HepG2 (cell line): ENCODE results near the gene CLDN9. TPM values are rescaled to one million over a fixed set of nuclear protein-coding genes. Genes with fewer than 3 reads are reported as not detected.

ENCODE experiments used
- CC2D1A ChIP-seq: sonication (generic); formaldehyde crosslinking; IDR thresholded peaks from 2 replicates; pipeline ENCODE4 v1.8.1; 2023; ENCODE audit warnings: mild to moderate bottlenecking, missing genetic modification reagents
- CEBPG ChIP-seq: IDR thresholded peaks from 2 replicates; pipeline ENCODE4 v1.6.1; 2016
- CHD4 ChIP-seq: fragments of 200-600 bp; sonication (generic); IDR thresholded peaks from 2 replicates; pipeline ENCODE4 v1.7.0; 2017; ENCODE audit warnings: mild to moderate bottlenecking, low read length, borderline replicate concordance
- DNMT3B ChIP-seq: conservative IDR thresholded peaks from 2 replicates; pipeline ENCODE4 v1.6.1; 2016; ENCODE audit warnings: missing biosample characterization, control low read depth
- DR1 ChIP-seq: sonication (generic); formaldehyde crosslinking; IDR thresholded peaks from 2 replicates; pipeline ENCODE4 v1.8.0; 2021; ENCODE audit warnings: mild to moderate bottlenecking, missing genetic modification reagents, inconsistent platforms
- EED ChIP-seq: sonication (generic); formaldehyde crosslinking; IDR thresholded peaks from 2 replicates; pipeline ENCODE4 v1.5.0; 2020; ENCODE audit warnings: mild to moderate bottlenecking, missing genetic modification reagents
- HNRNPLL ChIP-seq: fragments of 200-400 bp; formaldehyde crosslinking; IDR thresholded peaks from 2 replicates; pipeline ENCODE4 v1.6.1; 2017; ENCODE audit warnings: mild to moderate bottlenecking, low read depth, low read length; ENCODE audit not compliant: poor library complexity, severe bottlenecking
- HOXA7 ChIP-seq: sonication (generic); formaldehyde crosslinking; IDR thresholded peaks from 2 replicates; pipeline ENCODE4 v1.8.1; 2022; ENCODE audit warnings: mild to moderate bottlenecking, missing genetic modification reagents, moderate library complexity
- MED13 ChIP-seq: sonication (generic); formaldehyde crosslinking; IDR thresholded peaks from 2 replicates; pipeline ENCODE4 v1.5.0; 2020; ENCODE audit warnings: missing genetic modification reagents
- MEF2D ChIP-seq: sonication (generic); formaldehyde crosslinking; IDR thresholded peaks from 2 replicates; pipeline ENCODE4 v1.5.1; 2020; ENCODE audit warnings: mild to moderate bottlenecking, missing genetic modification reagents
- SATB2 ChIP-seq: sonication (generic); formaldehyde crosslinking; IDR thresholded peaks from 2 replicates; pipeline ENCODE4 v1.5.0; 2020; ENCODE audit warnings: missing genetic modification reagents
- ZBTB1 ChIP-seq: sonication (generic); formaldehyde crosslinking; IDR thresholded peaks from 2 replicates; pipeline ENCODE4 v1.4.0; 2020; ENCODE audit warnings: missing genetic modification reagents, borderline replicate concordance
- ZFP62 ChIP-seq: sonication (generic); formaldehyde crosslinking; IDR thresholded peaks from 2 replicates; pipeline ENCODE4 v1.4.0; 2020; ENCODE audit warnings: missing genetic modification reagents
- ZMAT3 ChIP-seq: sonication (generic); formaldehyde crosslinking; conservative IDR thresholded peaks from 2 replicates; pipeline ENCODE4 v1.7.0; 2021; ENCODE audit warnings: missing genetic modification reagents
- ZNF343 ChIP-seq: sonication (generic); formaldehyde crosslinking; IDR thresholded peaks from 2 replicates; pipeline ENCODE4 v1.4.0; 2020; ENCODE audit warnings: mild to moderate bottlenecking, missing genetic modification reagents
- ZNF552 ChIP-seq: sonication (generic); formaldehyde crosslinking; IDR thresholded peaks from 2 replicates; pipeline ENCODE4 v1.9.0; 2022; ENCODE audit warnings: missing genetic modification reagents, mild to moderate bottlenecking, borderline replicate concordance
- ZNF589 ChIP-seq: sonication (generic); formaldehyde crosslinking; conservative IDR thresholded peaks from 2 replicates; pipeline ENCODE4 v1.8.0; 2022; ENCODE audit warnings: mild to moderate bottlenecking, moderate library complexity, missing genetic modification reagents
- ZNF652 ChIP-seq: IDR thresholded peaks from 2 replicates; pipeline ENCODE4 v1.6.1; 2016; ENCODE audit warnings: low read depth, borderline replicate concordance
- polyA plus RNA-seq, 8 experiments: library from polyadenylated mRNA; depleted of rRNA in 3 of 8; stranded (reverse) in 7 of 8; unstranded in 1 of 8; fragments of >200 nt; fragmentation: Illumina TruSeq in 4 of 8; extraction: Trizol in 4 of 8; gene quantifications; 2 replicates each; pipeline versions ENCODE4 v1.2.1 to v1.2.3, GENCODE V29; 2011 to 2016; ENCODE audit warnings: low read depth in 4 of 8, missing spikeins in 1 of 8, mixed read lengths in 1 of 8; ENCODE audit not compliant: insufficient read depth in 1 of 8
- total RNA-seq, 5 experiments: library from RNA; depleted of rRNA; stranded (reverse); fragments of >200 nt; fragmentation: Illumina TruSeq; extraction: Trizol; gene quantifications; 2 replicates each; pipeline ENCODE4 v1.2.3, GENCODE V29; 2016; ENCODE audit warnings: low read depth in 1 of 5
- TF ChIP-seq, protein P1 (sequence below): conservative IDR thresholded peaks from 2 replicates; pipeline ENCODE4 v1.6.1; 2018; ENCODE audit warnings: missing genetic modification reagents
- TF ChIP-seq, protein P2 (sequence below): IDR thresholded peaks from 2 replicates; pipeline ENCODE4 v1.6.1; 2018; ENCODE audit warnings: missing genetic modification reagents, mild to moderate bottlenecking, missing compliant biosample characterization
- TF ChIP-seq, protein P3 (sequence below): sonication (generic); formaldehyde crosslinking; IDR thresholded peaks from 2 replicates; pipeline ENCODE4 v1.8.0; 2022; ENCODE audit warnings: mild to moderate bottlenecking, missing genetic modification reagents, moderate library complexity
- TF ChIP-seq, protein P4 (sequence below): sonication (generic); formaldehyde crosslinking; IDR thresholded peaks from 2 replicates; pipeline ENCODE4 v1.8.0; 2022; ENCODE audit warnings: mild to moderate bottlenecking, missing genetic modification reagents
- TF ChIP-seq, protein P5 (sequence below): IDR thresholded peaks from 2 replicates; pipeline ENCODE4 v1.6.1; 2016; ENCODE audit warnings: mild to moderate bottlenecking
- TF ChIP-seq, protein P6 (sequence below): IDR thresholded peaks from 2 replicates; pipeline ENCODE4 v1.6.1; 2016; ENCODE audit warnings: missing genetic modification reagents, missing compliant biosample characterization

Gene CLDN9
- total and polyA plus RNA-seq, 2 of the 13 experiments (the other 11 are each of a cell fraction or from before 2014, with no cell fraction given), result 0.15 to 0.26 TPM

DNA sequence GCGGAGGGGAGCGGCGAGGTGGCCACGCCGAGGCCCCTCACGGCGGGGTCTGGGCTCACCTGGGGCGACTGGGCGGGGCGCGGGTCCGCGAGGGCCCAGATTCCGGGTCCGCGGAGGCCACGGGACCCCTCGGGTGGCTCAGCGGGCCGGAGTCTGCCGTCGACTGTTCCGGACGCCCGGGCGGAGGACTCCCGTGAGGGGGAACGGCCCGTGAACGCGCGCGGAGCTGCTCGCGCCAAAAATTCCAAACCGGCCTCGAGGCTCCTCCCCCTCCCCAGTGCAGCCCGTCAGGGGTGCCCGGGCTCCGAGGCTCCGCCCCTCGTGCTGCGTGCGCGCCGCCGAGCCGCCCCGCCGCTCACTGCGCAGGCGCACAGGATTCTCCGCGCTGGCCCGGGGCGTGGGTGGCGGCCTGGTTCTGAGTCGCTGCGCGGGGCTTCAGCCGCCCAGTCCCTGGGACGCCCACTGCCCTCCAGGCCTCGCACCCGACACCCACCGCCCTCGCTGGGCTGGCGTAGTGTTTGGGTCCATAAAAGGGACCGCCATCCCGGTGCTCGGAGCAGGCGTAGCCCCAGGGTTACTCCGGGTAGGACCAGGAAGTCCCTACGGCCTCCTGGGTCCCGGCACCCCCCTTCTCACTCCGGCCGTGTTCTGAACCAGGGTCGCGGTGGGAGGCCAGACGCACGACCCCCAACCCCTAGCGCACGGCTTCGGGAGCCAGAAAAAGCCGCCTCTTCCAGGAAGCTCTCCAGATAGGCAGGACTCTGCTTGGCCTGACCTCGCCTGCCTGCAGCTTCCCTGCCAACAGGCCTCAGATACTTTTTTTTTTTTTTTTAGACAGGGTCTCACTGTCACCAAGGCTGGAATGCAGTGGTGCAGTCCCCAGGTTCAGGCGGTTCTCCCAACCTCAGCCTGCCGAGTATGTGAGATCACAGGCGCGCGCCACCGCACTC lies 32.2 kb upstream of the CLDN9 start, which contains the start of gene PKMYT1 (continued):
- TF ChIP-seq, protein P1, sequence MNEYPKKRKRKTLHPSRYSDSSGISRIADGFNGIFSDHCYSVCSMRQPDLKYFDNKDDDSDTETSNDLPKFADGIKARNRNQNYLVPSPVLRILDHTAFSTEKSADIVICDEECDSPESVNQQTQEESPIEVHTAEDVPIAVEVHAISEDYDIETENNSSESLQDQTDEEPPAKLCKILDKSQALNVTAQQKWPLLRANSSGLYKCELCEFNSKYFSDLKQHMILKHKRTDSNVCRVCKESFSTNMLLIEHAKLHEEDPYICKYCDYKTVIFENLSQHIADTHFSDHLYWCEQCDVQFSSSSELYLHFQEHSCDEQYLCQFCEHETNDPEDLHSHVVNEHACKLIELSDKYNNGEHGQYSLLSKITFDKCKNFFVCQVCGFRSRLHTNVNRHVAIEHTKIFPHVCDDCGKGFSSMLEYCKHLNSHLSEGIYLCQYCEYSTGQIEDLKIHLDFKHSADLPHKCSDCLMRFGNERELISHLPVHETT (CRISPR knock-in tag), result no peak
- TF ChIP-seq, protein P2, sequence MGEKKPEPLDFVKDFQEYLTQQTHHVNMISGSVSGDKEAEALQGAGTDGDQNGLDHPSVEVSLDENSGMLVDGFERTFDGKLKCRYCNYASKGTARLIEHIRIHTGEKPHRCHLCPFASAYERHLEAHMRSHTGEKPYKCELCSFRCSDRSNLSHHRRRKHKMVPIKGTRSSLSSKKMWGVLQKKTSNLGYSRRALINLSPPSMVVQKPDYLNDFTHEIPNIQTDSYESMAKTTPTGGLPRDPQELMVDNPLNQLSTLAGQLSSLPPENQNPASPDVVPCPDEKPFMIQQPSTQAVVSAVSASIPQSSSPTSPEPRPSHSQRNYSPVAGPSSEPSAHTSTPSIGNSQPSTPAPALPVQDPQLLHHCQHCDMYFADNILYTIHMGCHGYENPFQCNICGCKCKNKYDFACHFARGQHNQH (CRISPR knock-in tag), result no peak
- TF ChIP-seq ZNF552 (CRISPR knock-in tag), result no peak
- no peak for TF ChIP-seq CEBPG (CRISPR knock-in tag)
- TF ChIP-seq, protein P3, sequence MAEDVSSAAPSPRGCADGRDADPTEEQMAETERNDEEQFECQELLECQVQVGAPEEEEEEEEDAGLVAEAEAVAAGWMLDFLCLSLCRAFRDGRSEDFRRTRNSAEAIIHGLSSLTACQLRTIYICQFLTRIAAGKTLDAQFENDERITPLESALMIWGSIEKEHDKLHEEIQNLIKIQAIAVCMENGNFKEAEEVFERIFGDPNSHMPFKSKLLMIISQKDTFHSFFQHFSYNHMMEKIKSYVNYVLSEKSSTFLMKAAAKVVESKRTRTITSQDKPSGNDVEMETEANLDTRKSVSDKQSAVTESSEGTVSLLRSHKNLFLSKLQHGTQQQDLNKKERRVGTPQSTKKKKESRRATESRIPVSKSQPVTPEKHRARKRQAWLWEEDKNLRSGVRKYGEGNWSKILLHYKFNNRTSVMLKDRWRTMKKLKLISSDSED (CRISPR knock-in tag), result no peak
- peak; percentile 34 for TF ChIP-seq HNRNPLL
- peak; percentile 85 for TF ChIP-seq ZNF343 (CRISPR knock-in tag)
- no peak for TF ChIP-seq HOXA7
- no peak for TF ChIP-seq MEF2D (CRISPR knock-in tag)
- no peak for TF ChIP-seq ZNF652
- TF ChIP-seq ZFP62 (CRISPR knock-in tag), result no peak
- TF ChIP-seq, protein P4, sequence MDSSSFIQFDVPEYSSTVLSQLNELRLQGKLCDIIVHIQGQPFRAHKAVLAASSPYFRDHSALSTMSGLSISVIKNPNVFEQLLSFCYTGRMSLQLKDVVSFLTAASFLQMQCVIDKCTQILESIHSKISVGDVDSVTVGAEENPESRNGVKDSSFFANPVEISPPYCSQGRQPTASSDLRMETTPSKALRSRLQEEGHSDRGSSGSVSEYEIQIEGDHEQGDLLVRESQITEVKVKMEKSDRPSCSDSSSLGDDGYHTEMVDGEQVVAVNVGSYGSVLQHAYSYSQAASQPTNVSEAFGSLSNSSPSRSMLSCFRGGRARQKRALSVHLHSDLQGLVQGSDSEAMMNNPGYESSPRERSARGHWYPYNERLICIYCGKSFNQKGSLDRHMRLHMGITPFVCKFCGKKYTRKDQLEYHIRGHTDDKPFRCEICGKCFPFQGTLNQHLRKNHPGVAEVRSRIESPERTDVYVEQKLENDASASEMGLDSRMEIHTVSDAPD (CRISPR knock-in tag), result no peak
- peak; percentile 38; the same call in 1 of the 2 replicates for TF ChIP-seq DR1 (CRISPR knock-in tag)
- TF ChIP-seq, protein P5, sequence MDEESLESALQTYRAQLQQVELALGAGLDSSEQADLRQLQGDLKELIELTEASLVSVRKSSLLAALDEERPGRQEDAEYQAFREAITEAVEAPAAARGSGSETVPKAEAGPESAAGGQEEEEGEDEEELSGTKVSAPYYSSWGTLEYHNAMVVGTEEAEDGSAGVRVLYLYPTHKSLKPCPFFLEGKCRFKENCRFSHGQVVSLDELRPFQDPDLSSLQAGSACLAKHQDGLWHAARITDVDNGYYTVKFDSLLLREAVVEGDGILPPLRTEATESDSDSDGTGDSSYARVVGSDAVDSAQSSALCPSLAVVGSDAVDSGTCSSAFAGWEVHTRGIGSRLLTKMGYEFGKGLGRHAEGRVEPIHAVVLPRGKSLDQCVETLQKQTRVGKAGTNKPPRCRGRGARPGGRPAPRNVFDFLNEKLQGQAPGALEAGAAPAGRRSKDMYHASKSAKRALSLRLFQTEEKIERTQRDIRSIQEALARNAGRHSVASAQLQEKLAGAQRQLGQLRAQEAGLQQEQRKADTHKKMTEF (CRISPR knock-in tag), result no peak
- TF ChIP-seq SATB2 (CRISPR knock-in tag), result no peak
- no peak for TF ChIP-seq MED13 (CRISPR knock-in tag)
- TF ChIP-seq ZNF589 (CRISPR knock-in tag), result no peak; the same call in 1 of the 2 replicates
- peak; percentile 71; the same call in 1 of the 2 replicates for TF ChIP-seq ZMAT3 (CRISPR knock-in tag)
- no peak for TF ChIP-seq CC2D1A (CRISPR knock-in tag)
- 0 out of 2 replicates have a peak, but pooled peaks have one; percentile 19 for TF ChIP-seq EED (CRISPR knock-in tag)
- no peak for TF ChIP-seq CHD4
- no peak for TF ChIP-seq ZBTB1 (CRISPR knock-in tag)
- TF ChIP-seq, protein P6, sequence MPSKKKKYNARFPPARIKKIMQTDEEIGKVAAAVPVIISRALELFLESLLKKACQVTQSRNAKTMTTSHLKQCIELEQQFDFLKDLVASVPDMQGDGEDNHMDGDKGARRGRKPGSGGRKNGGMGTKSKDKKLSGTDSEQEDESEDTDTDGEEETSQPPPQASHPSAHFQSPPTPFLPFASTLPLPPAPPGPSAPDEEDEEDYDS, result peak; percentile 63
- TF ChIP-seq DNMT3B (CRISPR knock-in tag), result no peak
